ENCODE measurements around the gene PAX7. TPM values are rescaled to one million over a fixed set of nuclear protein-coding genes. Genes with fewer than 3 reads are reported as not detected.

PAX7 gene
- total RNA-seq, 1 donor from 2014 or later, result not detected

DNA sequence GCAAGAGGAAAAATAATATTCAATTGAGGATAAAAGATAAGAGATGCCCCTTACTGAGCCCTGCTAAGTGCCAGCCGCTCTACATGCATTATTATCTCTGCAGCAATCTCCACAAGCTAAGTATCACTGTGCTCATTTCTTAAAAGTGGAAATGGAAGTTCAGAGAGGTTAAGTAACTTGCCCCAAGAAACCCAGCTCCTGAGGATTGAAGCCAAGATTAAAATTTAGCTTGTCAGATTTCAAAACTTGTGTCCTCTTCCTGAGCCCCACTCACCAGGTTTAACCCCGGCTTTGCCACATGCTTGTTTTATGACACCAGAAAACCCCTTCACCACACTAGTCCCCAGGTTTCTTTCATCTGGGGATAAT is 11.2 kb upstream of the PAX7 start:
- no peak for DNase-seq

DNA sequence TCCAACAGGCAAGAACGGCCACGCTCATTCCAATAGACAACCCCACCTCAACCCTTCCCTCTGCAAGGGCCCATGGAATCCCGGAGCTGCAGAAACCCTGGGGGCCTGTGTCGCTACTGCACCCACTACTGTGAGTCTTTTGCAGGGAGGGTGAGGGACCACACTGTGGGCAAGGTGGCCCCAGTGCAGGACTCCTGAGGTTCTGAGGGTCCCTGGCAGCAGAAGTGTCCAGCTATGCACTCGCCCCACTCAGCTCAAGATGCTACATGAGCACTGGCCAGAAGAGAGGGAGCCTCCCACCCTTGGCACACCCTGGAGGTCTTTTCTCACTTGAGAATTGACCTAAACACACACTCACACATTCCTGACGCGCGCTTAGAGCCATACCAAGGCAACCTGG is 2.1 kb upstream of the PAX7 start:
- no peak for DNase-seq

GRCh38 chr1:18629659-18630510 is 761 bp upstream of the PAX7 start:
- DNase-seq, result no peak

GRCh38 chr1:18631496-18632217 is 1.0 kb downstream of the PAX7 start:
- no peak for DNase-seq

DNA sequence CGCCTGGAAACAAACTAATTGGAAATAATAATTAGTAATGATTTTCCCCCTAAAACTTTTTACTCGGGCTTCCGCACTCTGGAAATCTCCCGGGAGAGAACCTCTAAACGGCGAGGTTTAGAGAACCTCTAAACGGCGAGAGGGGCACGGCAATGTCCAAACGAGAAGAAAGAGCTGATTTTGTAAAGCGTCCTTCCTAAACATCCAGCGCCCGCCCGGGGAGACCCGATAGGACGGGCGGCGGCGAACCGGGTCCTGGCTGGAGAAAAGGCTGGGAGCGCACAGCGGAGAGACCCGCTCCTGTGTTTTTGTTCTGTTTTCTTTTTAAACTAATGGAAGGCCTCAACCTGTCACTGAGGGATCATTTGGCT is 1.6 kb downstream of the PAX7 start:
- DNase-seq, result no peak

DNA sequence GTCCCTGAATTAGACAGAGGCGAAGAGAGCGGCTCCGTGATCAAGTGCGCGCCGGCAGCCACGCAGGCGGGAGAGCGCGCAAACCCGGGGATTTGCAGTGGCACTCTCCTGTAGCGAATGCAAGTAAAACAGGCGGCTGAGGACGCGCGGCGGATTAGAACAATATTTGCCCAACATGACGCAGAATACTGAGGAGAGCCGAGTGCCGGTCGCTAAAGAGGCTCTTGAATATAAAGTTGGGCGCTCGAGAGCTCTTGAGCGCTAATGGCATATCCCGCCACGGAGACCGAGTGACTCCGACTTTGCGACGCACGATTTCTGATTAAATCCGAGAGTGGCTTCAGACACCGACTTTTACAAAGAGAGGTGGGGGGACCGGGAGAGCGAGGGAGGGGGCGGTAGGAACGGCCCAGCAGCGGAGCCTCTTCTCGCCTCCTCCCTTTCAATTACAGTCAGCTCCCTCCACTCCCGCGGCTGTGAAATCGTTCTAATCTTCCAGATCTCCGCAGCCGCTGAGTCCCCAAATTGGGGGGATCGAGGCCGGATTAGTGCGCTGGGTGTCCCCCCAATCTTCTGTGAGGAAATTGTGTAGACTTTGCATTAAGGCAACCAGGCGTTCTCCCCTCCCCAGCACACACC is 2.3 kb downstream of the PAX7 start:
- DNase-seq, result no peak

- no peak for DNase-seq
Observed at GRCh38 chr1:18633422-18634155, 2.9 kb downstream of the PAX7 start.

DNA sequence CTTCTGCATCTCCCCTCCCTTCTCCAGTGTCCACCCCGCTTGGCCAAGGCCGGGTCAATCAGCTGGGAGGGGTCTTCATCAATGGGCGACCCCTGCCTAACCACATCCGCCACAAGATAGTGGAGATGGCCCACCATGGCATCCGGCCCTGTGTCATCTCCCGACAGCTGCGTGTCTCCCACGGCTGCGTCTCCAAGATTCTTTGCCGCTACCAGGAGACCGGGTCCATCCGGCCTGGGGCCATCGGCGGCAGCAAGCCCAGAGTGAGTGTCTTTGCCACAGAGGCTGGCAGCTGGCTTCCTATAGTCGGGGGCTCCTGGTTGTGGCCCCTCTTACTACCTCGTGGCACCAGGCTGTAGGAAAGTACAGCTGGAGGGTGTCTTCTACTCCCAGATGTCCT is 3.6 kb downstream of the PAX7 start:
- DNase-seq, result no peak

- DNase-seq, result no peak
Observed at GRCh38 chr1:18635070-18635577, 4.5 kb downstream of the PAX7 start.

GRCh38 chr1:18635891-18636595 is 5.4 kb downstream of the PAX7 start:
- DNase-seq, result no peak

DNA sequence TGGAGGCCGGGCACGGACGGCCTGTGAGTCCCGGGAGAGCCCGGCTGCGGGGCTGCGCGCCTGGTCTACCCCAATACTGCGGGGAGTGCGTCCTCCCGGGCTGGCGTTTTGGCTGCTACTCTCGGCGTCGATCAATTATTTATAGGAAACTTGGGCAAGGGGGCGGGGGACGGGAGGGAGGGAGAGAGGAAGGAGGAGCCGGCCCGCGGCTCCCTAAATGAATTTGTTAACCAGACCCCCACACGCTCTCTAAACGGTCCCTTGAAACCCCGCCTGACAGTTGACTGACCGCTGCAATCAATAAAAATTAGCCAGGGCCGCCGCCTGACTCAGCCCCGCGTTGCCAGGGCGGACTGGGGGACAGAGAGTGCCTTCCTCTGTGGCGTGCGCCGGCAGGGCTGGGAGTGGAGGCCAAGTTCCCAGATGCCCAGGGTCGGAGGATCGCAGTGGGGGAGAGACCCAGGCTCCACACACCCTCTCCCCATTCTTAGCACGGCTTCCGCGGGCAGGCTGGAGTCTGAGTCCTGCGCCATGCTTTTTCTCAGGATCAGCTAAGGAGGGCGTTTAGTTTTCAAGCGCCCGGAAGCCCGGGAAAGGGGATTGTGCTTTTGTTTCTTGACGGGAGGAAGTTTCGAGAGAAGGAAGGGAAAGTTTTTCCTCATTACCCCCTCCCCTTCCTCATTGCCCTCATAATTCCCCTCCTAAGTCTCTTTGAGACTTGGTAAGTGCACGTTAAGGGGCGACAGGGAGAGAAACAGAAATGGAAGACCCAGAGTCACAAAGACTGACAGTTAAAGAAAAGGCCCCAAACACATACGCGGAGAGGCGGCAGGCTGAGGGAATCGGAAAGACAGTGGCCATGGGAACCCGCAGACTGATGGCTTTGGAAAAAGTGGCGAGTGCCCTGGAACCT is 6.2 kb downstream of the PAX7 start:
- no peak for DNase-seq

DNA sequence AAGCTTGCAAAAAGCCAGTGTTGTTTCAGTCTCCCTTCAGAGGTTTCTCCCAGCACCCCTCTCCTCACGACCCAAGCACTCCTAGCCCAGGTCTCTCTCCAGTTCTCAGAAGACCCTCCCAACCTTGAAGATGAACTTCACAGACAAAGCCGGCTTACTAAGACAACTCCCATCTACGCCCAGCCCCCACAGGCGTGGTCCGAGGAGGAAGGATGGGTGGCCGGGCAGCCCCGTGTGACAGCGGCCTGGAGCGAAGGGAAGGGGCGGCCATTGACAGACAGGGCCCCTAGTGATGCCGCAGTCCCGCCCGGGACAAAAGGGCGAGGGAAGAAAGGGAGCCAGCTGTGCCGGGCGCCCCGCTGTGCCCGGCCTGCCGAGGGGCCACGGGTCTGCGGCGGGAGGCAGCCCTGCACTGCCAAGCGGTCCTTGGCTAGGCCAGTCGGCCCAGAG is 6.9 kb downstream of the PAX7 start:
- DNase-seq, result no peak

- no peak for DNase-seq
Observed at GRCh38 chr1:18637962-18638834, 7.6 kb downstream of the PAX7 start.

DNA sequence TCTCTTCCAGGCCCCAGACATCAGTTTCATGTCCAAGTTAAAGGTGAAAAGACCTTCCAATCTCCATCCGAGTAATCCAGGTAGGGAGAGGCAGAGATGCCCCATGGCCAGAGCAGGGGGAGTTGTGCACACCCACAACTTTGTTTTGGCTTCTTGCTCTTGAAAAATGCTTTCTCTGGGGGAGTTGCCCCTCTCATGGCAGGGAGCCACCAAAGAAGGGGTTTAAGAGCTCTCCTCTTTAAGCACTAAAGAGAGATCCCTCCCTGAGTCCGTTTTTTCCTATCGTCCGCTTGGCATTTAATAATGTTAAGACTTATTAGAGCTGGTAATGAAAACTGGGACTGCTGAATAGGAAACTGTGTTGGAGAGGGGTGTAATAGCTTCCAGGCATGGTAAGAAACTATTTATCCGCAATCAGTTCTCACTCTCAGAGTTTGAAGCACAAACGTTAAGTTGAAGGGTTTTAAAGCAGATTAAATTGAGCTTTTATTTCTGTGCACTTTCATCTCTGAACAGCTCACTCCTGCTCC is 8.3 kb downstream of the PAX7 start:
- DNase-seq, result no peak

DNA sequence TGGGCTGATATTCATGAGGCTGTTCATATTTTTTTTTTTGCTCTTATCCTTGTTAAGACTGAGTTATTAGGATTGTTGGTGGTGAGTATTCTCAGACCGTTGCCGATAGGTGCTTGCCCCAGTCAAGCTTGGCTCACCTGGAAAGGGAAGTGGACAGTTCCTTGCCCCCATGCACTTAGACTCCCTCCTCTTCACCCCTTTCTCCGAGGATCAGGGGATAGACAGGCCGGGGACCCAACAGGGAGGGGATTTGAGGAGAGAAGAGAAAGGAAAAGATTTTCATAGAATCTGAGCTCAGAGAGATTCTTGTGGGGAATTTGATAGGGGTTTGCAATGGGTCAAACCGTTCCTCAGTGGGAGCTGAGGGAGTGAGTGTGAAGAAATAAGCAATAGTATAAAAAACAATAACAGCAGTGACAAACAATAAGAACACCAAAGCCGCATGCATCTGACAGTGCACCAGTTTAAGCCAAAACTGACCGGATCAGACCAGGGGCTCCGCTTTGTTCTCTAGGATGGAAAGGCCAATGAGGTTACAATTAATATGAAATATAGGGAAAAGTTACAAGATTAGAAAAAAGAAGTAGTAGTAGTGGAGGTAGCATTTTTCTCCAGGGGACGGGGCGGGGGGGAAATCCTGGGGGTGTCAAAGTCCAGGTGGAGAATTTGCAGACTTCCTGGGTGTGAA is 8.9 kb downstream of the PAX7 start:
- DNase-seq, result no peak

- DNase-seq, result no peak
Observed at GRCh38 chr1:18640228-18641004, 9.8 kb downstream of the PAX7 start.

DNA sequence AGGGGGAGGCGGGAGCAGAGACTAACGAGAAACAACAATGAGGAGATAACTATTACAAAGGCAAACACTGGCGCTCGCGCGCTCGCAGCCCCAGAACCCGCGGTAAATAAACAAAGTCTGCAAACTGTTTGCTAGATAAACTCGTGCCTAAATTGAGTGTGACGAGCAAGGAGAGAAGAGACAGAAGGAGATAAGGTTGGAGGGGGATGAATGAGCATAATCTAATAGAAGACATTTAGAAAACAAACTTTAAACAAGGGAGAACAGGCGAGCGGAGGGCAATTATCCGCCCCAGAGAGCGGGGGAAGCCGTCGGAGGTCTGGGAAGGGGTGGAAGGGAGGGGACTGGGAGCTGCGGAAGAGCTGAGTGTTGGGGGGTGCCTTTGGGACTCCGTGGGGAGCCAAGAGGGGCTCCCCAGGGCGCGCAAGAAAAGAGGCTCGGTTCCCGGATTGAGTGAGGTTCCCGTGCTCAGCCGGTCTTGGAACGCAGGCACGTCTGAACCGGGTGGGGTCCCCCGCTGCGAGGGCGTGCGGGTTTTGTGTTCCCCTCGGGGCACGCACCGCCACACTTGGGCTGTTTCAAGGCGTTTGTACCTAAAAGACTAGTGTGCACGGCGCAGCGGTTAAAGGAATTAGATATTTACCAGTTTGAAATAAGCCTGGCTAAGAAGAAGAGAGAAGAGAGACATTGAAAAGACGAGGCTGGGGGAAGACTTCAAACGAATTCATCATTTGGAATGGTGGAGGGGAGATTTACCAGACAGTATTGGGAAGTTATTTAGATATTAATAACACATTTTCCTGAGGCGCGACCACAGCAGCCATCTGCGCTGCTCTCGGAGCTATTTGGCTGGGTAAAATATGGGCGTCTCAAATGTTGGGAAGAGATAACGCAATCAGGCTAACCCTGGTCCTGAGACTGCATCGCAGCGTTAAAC is 10.6 kb downstream of the PAX7 start:
- no peak for DNase-seq
